ENCODE data around the gene FAM83D. TPM values are rescaled to one million over a fixed set of nuclear protein-coding genes. Genes with fewer than 3 reads are reported as not detected.

The FAM83D gene
- total and polyA plus RNA-seq, 2 of the 8 experiments (the other 6 are each of a cell fraction or from before 2014, with no cell fraction given): 60.9 to 62.6 TPM

DNA sequence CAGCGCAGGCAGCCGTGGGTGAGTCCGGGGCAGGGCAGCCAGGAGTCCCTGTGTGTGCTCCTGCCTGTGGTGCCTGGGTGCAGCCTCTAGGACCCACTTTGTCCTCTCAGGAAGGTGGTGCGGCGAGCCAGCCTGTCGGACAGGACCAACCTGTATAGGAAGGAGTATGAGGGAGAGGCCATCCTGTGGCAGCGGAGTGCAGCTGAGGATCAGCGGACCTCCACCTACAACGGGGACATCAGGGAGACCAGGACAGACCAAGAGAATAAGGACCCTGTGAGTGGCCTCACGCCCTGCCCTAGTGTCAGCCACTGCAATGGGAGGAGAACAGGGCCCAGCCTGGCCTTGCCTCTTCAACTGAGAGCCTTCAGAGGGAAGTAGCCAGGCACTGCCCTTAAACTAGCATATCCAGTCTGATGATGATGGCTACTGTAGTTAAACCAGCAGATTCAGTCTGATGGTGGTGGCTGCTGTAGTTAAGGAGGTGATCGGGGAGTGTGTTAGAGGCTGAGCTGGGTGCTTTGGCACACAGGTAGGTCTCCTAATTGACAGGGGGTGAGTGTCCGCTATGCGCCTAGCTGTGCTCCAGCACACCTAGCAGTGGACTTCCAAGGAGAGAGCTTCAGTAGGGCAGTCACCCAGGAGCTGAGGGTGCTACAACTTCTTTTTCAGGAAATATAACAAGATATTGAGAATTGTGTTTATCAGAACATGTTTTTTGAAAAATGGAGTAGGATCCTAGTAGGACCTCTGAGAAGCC is 18.1 kb upstream of the FAM83D start:
- Histone ChIP-seq H3K27me3 (replicated peaks in 1 of 4; ENCODE audit: control insufficient read depth in 3 of 4, extremely low read depth in 1 of 4, insufficient read depth in 3 of 4, low read length in 3 of 4) (no peaks in the 10 kb centered on the region), H3K56ac (replicated peaks; ENCODE audit: insufficient read length, low read depth, low read length) (no peak overlapping the region), H2BK5ac (ENCODE audit: low read depth, low read length) (no peak overlapping the region), H3K4ac (replicated peaks; ENCODE audit: insufficient read length, low read depth, low read length) (no peak overlapping the region), H3K4me1 (replicated peaks in 1 of 4; ENCODE audit: control insufficient read depth in 3 of 4, insufficient read depth in 4 of 4, low read length in 3 of 4) (no peaks in the 10 kb centered on the region), H3K4me2 (ENCODE audit: insufficient read depth in 1 of 2, low read depth in 2 of 2, low read length in 2 of 2) (no peak overlapping the region), H2AK5ac (ENCODE audit: low read depth, low read length) (no peak overlapping the region), H2BK15ac (ENCODE audit: low read length) (no peak overlapping the region), H4K8ac (ENCODE audit: extremely low read depth, insufficient read depth, low read length) (no peak overlapping the region), H3K14ac (ENCODE audit: insufficient read length) (no peak overlapping the region), H3K23me2 (ENCODE audit: low read depth, low read length) (peaks cover 5% of the 10 kb centered on the region; the same call in 1 of the 2 replicates), H3K79me2 (ENCODE audit: control insufficient read depth in 1 of 2, insufficient read depth in 2 of 2, low read length in 2 of 2) (no peaks in the 10 kb centered on the region), H3K9ac (replicated peaks in 1 of 4; ENCODE audit: extremely low read depth in 1 of 4, low read depth in 3 of 4, low read length in 3 of 4) (no peak overlapping the region), H3K23ac (ENCODE audit: insufficient read length) (no peak overlapping the region), H2BK20ac (ENCODE audit: low read length) (no peak overlapping the region), H3K9me3 (ENCODE audit: insufficient read depth in 2 of 2, low read depth in 1 of 2, low read length in 1 of 2) (no peaks in the 10 kb centered on the region), H3K27ac (ENCODE audit: low read depth, low read length) (no peak overlapping the region), H4K5ac (ENCODE audit: insufficient read length, low read depth, low read length) (no peak overlapping the region), H3K36me3 (ENCODE audit: control insufficient read depth in 2 of 4, insufficient read depth in 4 of 4, low read length in 3 of 4) (no peaks in the 10 kb centered on the region; a peak in 1 of 8 replicates), H4K91ac (replicated peaks; ENCODE audit: insufficient read length, low read length) (no peak overlapping the region), H2BK12ac (ENCODE audit: low read depth, low read length) (no peak overlapping the region), H3K4me3 (ENCODE audit: extremely low read depth in 1 of 4, insufficient read depth in 2 of 4, low read depth in 3 of 4, low read length in 4 of 4) (no peak overlapping the region), H3K79me1 (ENCODE audit: low read depth, low read length) (no peaks in the 10 kb centered on the region), H4K20me1 (replicated peaks in 1 of 2; ENCODE audit: control insufficient read depth in 1 of 2, insufficient read depth in 2 of 2, low read length in 2 of 2) (no peaks in the 10 kb centered on the region), H2AFZ (ENCODE audit: low read length) (no peak overlapping the region), H2BK120ac (replicated peaks; ENCODE audit: low read depth, low read length) (no peak overlapping the region), H3K18ac (ENCODE audit: extremely low read depth, low read length) (no peak overlapping the region)
- FAIRE-seq (no peak), DNase-seq (ENCODE audit: low read depth in 1 of 2, low spot score in 2 of 2) (no peak)
- ChIA-PET POLR2A (ENCODE audit: partially characterized antibody) (interaction anchor here (1.1 to 1.4 kb wide), 2 partner anchors 16 to 54 kb away, joined by 3 to 4 read pairs; partner anchors contain the start of gene DHX35), CTCF (ENCODE audit: partially characterized antibody) (interaction anchor here (1.2 to 3.9 kb wide), 2 partner anchors 13 to 143 kb away, joined by 4 to 17 read pairs; no protein-coding TSS in a partner anchor)
- 97% methylated on average over 12 of the region's 13 CpGs; no CpG with 5 or more reads in 1 of the 2 experiments for WGBS, 2 experiments (ENCODE audit: extremely low coverage in 1 of 2, insufficient coverage in 1 of 2, insufficient read length in 1 of 2, insufficient replicate concordance in 2 of 2, low coverage in 1 of 2, low lambda C conversion rate in 2 of 2, missing lambda C conversion rate in 1 of 2)
- TF ChIP-seq, protein P1, sequence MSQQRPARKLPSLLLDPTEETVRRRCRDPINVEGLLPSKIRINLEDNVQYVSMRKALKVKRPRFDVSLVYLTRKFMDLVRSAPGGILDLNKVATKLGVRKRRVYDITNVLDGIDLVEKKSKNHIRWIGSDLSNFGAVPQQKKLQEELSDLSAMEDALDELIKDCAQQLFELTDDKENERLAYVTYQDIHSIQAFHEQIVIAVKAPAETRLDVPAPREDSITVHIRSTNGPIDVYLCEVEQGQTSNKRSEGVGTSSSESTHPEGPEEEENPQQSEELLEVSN (IDR thresholded peaks at IDR 0.05): no peak
- no peak for TF ChIP-seq CBX8 (IDR thresholded peaks at IDR 0.05; ENCODE audit: borderline replicate concordance, low read depth, low read length)
- TF ChIP-seq, protein P2, sequence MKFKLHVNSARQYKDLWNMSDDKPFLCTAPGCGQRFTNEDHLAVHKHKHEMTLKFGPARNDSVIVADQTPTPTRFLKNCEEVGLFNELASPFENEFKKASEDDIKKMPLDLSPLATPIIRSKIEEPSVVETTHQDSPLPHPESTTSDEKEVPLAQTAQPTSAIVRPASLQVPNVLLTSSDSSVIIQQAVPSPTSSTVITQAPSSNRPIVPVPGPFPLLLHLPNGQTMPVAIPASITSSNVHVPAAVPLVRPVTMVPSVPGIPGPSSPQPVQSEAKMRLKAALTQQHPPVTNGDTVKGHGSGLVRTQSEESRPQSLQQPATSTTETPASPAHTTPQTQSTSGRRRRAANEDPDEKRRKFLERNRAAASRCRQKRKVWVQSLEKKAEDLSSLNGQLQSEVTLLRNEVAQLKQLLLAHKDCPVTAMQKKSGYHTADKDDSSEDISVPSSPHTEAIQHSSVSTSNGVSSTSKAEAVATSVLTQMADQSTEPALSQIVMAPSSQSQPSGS (IDR thresholded peaks at IDR 0.05; ENCODE audit: low read length): no peak
- TF ChIP-seq RFX5 (IDR thresholded peaks at IDR 0.05; ENCODE audit: borderline replicate concordance, low read depth, low read length): no peak
- no peak for TF ChIP-seq TBP (IDR thresholded peaks at IDR 0.05; ENCODE audit: low read depth, low read length)
- no peak for TF ChIP-seq CBX5 (IDR thresholded peaks at IDR 0.05; ENCODE audit: low read depth, low read length)
- TF ChIP-seq RXRA (IDR thresholded peaks at IDR 0.05; ENCODE audit: insufficient read depth, low read depth, low read length): no peak
- no peak for TF ChIP-seq TAF7 (optimal IDR thresholded peaks at IDR 0.05; ENCODE audit: borderline replicate concordance, low read depth, low read length)
- no peak for TF ChIP-seq HDAC6 (IDR thresholded peaks at IDR 0.05; ENCODE audit: low read depth, low read length)
- TF ChIP-seq FOSL1 (IDR thresholded peaks at IDR 0.05; ENCODE audit: insufficient read depth, low read depth, low read length): no peak
